AG09319 (cell line): Measurements from ENCODE around the gene TNS4.

Experiments
- DNase-seq: peaks from one replicate; pipeline ENCODE4 v3.0.0-alpha.2; 2010; ENCODE audit warnings: low read depth; ENCODE audit errors: extremely low read depth
- CTCF ChIP-seq: IDR thresholded peaks from 2 replicates; pipeline ENCODE4 v1.5.1; 2011; ENCODE audit warnings: low read depth, mild to moderate bottlenecking, inconsistent platforms, low read length, moderate library complexity

The TNS4 gene

GRCh38 chr17:40472733-40473452, 28.5 kb downstream of the TNS4 start:
- no peak for TF ChIP-seq CTCF
- no peak for DNase-seq

DNA sequence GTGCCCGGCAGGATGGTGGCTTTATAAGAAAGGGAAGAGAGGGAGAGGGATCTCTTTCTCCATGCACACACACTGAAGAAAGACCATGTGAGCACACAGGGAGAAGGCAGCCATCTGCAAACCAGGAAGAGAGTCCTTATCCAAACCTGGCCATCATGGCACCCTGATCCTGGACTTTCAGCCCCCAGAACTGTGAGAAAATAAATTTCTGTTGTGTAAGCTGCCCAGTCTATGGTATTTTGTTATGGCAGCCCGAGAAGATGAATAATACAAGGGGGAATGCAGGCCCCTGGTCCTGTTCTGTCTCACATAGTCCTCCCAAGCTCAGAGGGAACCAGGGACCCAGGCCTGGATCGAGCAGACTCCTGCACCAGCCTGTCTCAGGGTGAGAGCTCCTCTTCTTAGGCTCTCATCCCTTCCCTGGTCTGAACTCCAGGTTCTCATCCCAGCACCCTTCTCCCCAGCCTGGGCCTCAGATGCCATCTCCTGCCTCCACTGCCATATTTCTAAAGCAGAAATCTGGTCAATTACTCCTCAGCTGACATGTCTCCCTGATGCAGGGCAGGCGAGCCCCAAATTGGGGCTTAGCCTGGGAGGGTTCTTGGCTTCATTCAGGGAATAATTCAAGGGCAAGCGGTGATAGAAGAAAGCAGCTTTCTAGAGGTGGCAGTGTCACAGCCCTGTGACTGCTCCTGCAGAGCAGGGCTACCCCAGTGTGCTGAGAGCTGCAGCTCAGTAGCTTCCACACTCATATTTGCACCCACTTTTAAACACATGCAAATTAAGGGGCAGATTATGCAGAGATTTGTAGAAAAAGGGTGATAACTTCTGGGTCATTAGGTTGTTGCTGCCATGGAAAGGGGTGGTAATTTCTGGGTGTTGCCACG, 29.3 kb downstream of the TNS4 start:
- no peak for DNase-seq
- no peak for TF ChIP-seq CTCF

DNA sequence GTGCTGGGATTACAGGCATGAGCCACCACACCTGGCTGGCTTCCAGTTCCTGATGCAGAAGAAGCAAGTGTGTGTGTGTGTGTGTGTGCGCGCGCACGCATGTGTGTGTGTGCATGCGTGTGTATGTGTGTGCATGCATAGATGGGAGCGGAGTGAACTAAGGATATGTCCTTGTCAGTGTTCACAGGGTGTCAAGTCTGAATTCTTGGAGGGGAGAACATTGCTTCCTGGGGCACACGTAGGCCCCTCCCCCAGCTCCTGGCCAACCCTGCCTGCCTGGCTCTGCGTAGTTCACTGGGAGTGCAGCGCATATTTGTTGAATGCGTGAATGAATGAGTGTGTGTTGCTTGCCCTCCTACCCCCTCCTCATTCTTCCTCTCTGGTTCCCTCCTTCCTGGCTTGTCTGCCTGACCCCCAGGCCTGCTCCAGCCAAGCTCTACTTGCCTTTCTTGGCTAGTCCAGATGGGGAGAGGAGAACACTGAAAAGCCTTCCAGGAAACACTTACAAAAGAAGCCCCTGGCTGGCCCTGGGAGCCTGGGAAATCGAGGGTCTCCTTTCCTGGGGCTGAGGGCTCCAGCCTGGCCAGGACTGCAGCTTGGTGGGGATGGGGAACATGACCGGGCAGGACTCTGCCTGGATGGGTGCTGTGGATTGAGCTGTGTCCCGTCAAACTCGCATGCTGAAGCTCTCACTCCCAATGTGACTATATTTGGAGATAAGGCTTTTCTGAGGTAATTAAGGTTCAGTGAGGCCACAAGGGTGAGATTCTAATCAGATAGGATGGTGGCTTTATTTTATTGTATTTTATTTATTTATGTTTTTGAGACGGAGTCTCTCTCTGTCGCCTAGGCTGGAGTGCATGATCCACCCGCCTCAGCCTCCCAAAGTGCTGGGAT, 30.2 kb downstream of the TNS4 start:
- DNase-seq = no peak
- no peak for TF ChIP-seq CTCF

DNA sequence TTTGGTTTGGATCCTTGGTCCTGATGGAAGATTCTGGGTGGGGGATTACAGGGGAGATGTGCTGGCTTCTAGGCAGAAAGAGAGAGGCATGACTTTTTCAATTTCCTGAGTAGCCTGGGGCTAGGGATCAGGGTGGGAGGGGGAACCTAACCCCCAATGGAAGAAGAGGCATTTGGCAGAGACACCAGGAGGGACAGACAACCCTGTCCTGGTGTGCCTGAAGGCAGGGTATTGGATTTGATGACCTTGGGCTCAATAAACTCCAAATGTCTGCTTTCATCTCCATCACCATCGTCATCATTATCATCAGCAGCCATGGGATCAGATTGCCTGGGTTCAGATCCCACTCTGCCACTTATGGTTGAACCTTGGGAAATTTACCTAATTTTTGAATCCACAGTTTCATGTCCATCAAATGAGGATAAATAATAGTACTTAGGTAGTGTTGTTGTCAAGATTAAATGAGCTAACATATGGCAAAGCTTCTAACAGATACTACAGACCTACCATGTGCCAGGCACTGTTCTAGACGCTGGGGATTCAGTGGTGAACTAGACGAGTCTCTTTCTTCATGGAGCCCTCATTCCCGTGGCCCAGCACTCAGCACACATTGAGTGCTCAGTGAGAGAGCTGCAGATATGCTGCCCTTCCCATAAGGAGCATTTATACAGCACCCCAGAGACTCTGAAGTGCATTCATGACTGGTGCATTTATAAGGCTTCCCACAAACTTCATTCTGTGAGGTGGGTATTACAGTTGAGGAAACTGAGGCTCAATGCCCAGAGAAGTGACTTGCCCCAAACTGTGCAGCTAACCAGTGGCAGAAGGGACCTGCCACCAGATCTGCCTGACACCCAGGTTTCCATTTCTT, 31.4 kb downstream of the TNS4 start:
- TF ChIP-seq CTCF = no peak
- no peak for DNase-seq

- no peak for DNase-seq
- TF ChIP-seq CTCF = no peak
Observed at GRCh38 chr17:40468560-40468959, 32.9 kb downstream of the TNS4 start.

GRCh38 chr17:40467281-40467867, 34.0 kb downstream of the TNS4 start:
- no peak for TF ChIP-seq CTCF

More at GRCh38 chr17:40467281-40467867, 34.0 kb downstream of the TNS4 start:
- DNase-seq = no peak
